SK-N-SH treated with all-trans-retinoic acid at 6 μM for 48 hours (cell line): ENCODE data around the gene FARP1.

Source experiments
- ARNTL ChIP-seq: fragments of 450-650 bp; formaldehyde crosslinking; IDR thresholded peaks from 2 replicates; pipeline ENCODE4 v1.5.0; 2020; ENCODE audit warnings: low read depth, mild to moderate bottlenecking, moderate library complexity, borderline replicate concordance
- BACH2 ChIP-seq: fragments of 250-450 bp; sonication (Bioruptor Pico); IDR thresholded peaks from 2 replicates; pipeline ENCODE4 v1.9.0; 2021; ENCODE audit warnings: mild to moderate bottlenecking, borderline replicate concordance
- CSDC2 ChIP-seq: fragments of 250-450 bp; sonication (Bioruptor Pico); IDR thresholded peaks from 2 replicates; pipeline ENCODE4 v1.5.0; 2020; ENCODE audit warnings: mild to moderate bottlenecking, moderate library complexity
- ESRRG ChIP-seq: fragments of 250-450 bp; sonication (Bioruptor Pico); IDR thresholded peaks from 2 replicates; pipeline ENCODE4 v1.6.1; 2021; ENCODE audit warnings: mild to moderate bottlenecking
- ISL1 ChIP-seq: fragments of 250-450 bp; sonication (Bioruptor Pico); IDR thresholded peaks from 2 replicates; pipeline ENCODE4 v2.1.2; 2022; ENCODE audit warnings: mild to moderate bottlenecking, moderate library complexity
- PPARA ChIP-seq: fragments of 250-450 bp; sonication (Bioruptor Pico); IDR thresholded peaks from 2 replicates; pipeline ENCODE4 v1.5.0; 2020; ENCODE audit warnings: mild to moderate bottlenecking, borderline replicate concordance
- ZFP30 ChIP-seq: fragments of 450-650 bp; formaldehyde crosslinking; IDR thresholded peaks from 2 replicates; pipeline ENCODE4 v1.5.0; 2022; ENCODE audit warnings: mild to moderate bottlenecking, moderate library complexity
- ZNF565 ChIP-seq: fragments of 450-650 bp; formaldehyde crosslinking; conservative IDR thresholded peaks from 2 replicates; pipeline ENCODE4 v1.5.0; 2020; ENCODE audit warnings: low read depth, mild to moderate bottlenecking, moderate library complexity
- ZNF70 ChIP-seq: fragments of 450-650 bp; formaldehyde crosslinking; IDR thresholded peaks from 2 replicates; pipeline ENCODE4 v1.5.0; 2020; ENCODE audit warnings: mild to moderate bottlenecking, moderate library complexity
- ZNF8 ChIP-seq: fragments of 450-650 bp; formaldehyde crosslinking; IDR thresholded peaks from 2 replicates; pipeline ENCODE4 v1.5.0; 2020; ENCODE audit warnings: mild to moderate bottlenecking, moderate library complexity
- TF ChIP-seq, protein P1 (sequence below): fragments of 250-450 bp; sonication (Bioruptor Pico); IDR thresholded peaks from 2 replicates; pipeline ENCODE4 v1.5.1; 2021; ENCODE audit warnings: mild to moderate bottlenecking, moderate library complexity
- TF ChIP-seq, protein P2 (sequence below): fragments of 250-450 bp; sonication (Bioruptor Pico); IDR thresholded peaks from 2 replicates; pipeline ENCODE4 v1.8.0; 2020; ENCODE audit warnings: mild to moderate bottlenecking, moderate library complexity, borderline replicate concordance

DNA sequence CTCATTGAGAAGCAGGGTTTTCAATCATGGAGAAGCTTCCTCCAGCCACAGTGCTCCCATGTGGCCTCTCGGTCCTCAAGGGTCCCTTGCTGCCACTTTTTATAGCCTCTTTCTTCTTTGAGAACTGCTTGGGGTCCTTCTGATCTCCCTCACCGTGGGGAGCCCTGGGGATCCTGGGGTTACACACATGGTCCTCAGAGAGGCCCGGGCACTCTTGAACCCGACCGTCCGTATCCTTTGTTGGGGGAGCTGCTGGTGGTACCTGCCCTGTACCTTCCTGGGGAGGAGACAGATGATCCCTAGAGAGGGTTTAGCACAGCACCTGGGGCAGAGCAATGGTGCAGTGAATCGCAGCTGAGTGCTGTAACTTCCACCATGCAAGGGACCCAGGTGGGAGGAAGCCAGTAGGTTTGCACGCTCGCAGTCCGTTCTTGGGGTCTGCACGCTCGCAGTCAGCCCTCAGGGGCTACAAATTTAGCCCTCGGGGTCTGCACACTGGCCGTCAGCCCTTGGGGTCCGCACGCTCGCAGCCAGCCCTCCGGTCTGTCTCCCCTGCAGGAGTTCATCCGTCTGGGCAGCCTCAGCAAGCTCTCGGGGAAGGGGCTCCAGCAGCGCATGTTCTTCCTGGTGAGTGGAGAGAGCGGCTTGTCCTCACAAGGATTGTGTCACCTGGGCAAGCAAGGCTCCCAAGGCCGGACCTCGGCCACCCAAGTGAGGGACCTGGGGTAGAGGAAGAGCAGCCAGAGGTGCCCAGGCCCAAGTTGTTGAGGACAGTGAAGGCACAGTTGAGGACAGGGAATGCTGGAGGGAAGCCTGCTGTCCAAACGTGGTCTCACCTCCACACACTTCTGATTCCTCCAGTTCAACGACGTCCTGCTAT lies 295.6 kb downstream of the FARP1 start:
- TF ChIP-seq ZFP30 (no peak), ARNTL (CRISPR knock-in tag) (no peak), CSDC2 (CRISPR knock-in tag) (no peak), ISL1 (no peak), ESRRG (CRISPR knock-in tag) (no peak), BACH2 (CRISPR knock-in tag) (no peak), PPARA (CRISPR knock-in tag) (no peak), ZNF8 (CRISPR knock-in tag) (no peak), ZNF565 (CRISPR knock-in tag) (no peak), ZNF70 (CRISPR knock-in tag) (no peak)
- TF ChIP-seq, protein P1, sequence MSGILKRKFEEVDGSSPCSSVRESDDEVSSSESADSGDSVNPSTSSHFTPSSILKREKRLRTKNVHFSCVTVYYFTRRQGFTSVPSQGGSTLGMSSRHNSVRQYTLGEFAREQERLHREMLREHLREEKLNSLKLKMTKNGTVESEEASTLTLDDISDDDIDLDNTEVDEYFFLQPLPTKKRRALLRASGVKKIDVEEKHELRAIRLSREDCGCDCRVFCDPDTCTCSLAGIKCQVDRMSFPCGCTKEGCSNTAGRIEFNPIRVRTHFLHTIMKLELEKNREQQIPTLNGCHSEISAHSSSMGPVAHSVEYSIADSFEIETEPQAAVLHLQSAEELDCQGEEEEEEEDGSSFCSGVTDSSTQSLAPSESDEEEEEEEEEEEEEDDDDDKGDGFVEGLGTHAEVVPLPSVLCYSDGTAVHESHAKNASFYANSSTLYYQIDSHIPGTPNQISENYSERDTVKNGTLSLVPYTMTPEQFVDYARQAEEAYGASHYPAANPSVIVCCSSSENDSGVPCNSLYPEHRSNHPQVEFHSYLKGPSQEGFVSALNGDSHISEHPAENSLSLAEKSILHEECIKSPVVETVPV (CRISPR knock-in tag), result no peak
- TF ChIP-seq, protein P2, sequence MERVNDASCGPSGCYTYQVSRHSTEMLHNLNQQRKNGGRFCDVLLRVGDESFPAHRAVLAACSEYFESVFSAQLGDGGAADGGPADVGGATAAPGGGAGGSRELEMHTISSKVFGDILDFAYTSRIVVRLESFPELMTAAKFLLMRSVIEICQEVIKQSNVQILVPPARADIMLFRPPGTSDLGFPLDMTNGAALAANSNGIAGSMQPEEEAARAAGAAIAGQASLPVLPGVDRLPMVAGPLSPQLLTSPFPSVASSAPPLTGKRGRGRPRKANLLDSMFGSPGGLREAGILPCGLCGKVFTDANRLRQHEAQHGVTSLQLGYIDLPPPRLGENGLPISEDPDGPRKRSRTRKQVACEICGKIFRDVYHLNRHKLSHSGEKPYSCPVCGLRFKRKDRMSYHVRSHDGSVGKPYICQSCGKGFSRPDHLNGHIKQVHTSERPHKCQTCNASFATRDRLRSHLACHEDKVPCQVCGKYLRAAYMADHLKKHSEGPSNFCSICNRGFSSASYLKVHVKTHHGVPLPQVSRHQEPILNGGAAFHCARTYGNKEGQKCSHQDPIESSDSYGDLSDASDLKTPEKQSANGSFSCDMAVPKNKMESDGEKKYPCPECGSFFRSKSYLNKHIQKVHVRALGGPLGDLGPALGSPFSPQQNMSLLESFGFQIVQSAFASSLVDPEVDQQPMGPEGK (CRISPR knock-in tag), result no peak
